GM19043 (cell line): ENCODE results near the gene EPS8L2.

Source experiments
- ATAC-seq: cut with Tn5 transposase; IDR thresholded peaks from one replicate; pipeline ENCODE4 v1.9.1; 2021; ENCODE audit warnings: low read depth; ENCODE audit not compliant: unreplicated experiment

EPS8L2 gene

GRCh38 chr11:705646-706438, at the start of gene EPS8L2:
EPS8L2 (plus strand) TSS chr11:706231; CDS start chr11:709408, 3,177 bp downstream.
- no peak for ATAC-seq

DNA sequence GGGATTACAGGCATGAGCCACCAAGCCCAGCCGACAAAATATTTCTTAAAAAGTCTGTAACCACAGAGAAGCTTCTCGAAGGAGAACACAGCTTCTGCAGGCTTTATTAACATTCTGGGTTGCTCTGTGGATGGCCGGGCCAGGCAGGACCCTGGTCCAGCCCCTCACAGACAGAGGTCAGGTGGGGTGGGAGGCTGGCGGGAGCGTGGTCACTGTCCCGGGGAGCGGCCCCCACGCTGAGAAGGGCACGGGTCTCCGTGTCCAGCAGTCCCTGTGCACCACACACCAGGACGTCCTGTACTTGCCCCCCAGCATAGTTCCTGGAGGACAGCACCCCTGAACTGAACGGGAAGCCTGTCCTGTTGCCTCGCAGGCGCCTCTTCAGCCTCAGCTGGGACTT, 49.6 kb upstream of the EPS8L2 start:
- no peak for ATAC-seq

DNA sequence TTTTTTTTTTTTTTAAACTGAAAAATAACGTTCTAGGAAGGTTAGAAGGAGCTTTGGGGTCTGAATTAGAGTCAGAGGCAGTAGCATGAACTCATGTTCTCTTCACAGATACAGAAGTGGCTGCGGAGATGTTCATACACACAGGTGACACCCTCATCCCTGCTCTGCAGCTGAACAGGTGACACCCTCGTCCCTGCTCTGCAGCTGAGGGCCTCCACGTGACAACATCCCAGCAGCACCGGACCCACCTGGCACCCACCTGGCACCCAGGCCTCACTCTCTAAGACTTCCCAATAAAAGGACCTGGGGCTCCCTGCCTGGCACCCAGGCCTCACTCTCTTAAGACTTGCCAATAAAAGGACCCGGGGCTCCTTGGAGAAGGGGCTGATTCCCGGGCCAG, 49.2 kb upstream of the EPS8L2 start:
- no peak for ATAC-seq

DNA sequence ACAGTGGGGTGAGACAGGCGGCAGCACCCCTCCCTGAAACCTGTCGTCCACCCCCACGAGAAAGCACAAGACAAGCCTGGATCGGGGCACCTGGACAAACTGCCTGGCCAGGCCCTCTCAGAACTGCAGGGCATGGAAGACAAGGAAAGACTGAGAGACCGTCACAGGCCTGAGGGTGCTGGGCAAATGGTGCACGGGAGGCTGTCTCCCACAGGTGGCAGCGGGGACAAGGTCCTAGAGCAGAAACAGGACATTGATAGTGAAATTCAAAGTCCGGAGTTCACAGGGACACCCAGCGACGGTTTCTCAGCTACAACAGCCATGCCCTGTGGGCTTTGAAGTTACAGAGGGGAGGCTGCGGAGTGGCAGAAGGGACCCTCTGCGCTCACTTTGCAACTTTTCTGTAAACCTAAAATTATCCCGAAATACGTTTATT, 48.3 kb upstream of the EPS8L2 start:
- ATAC-seq, result no peak

DNA sequence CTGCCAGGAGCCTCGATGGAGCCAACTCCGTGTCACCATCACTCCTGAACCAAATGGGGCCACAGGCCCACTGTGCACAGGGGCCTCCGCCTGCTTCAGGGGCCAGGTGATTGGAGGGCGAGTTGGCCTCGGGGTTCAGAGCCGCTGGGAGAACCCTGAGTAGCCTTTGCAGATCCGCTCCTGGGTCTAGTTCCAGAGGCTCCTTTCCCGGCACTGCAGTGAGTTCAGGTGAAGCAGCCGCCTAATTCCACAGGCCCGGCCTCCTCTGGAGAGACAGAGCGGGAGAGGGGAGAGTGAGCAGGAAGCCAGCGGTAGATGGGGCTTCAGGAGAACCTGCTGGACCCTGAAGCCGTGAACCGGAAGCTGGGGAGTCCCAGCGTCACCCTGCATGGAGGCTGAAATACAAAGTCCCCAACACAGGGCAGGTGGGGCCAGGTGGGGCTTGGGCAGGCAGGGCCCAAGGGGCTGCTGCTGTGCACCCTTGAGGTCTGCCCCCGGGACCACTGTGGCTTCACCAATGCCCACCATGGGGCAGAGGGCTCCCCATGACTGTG, 46.4 kb upstream of the EPS8L2 start:
- ATAC-seq, result no peak

DNA sequence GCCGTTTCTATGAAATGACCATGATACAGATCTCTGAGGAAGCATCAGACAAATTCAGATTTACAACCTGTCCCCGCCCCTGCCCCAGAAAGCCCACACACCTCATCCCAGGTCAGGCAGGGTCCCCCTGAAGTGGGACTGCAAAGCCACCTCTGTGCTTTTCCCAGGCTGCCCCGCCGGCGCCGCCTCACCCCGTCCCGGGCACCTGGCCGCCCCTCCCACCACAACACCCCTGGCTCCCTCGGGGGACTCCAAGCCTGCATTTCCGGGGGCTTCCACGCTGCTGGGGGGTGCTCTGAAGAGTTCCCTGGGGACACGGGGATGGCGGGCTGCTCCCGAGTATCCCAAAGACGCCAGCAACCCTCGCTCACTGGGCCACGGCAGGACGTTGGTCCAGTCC, 45.8 kb upstream of the EPS8L2 start:
- ATAC-seq, result no peak

DNA sequence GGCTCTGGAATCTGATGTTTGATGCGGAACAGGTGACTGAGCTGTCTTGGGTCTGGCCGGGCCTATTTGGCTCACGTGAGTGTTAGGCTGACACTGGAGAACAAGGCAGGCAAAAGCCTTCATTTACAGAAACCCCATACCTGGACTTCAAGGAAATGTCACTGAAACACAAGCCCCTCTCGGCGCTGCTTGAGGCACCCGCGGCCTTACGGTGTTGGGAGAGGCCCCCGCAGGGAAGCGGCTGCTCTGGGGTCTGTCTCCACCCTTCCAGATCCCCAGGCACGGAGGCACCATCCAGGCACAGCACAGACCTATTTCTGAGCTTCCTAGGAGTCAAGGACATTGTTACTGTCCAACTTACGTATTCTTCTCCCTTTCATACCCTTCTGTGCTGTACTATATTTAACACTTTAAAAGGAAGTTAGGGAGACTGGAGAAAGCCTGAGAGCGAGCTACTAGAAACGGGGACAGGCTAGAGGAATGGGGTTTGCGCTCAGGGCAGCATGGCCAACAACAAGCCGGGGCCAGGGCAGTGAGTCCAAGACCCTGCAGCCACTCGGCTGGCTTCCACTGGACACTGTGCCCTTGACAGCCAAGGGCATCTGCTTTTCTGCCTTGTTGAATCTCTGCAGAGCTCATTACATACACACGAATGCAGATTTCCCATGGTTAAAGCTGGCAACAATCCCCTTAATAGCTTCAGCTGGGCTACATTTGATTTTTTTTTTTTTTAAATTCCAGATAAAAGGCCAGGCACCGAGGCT, 45.2 kb upstream of the EPS8L2 start:
- no peak for ATAC-seq

DNA sequence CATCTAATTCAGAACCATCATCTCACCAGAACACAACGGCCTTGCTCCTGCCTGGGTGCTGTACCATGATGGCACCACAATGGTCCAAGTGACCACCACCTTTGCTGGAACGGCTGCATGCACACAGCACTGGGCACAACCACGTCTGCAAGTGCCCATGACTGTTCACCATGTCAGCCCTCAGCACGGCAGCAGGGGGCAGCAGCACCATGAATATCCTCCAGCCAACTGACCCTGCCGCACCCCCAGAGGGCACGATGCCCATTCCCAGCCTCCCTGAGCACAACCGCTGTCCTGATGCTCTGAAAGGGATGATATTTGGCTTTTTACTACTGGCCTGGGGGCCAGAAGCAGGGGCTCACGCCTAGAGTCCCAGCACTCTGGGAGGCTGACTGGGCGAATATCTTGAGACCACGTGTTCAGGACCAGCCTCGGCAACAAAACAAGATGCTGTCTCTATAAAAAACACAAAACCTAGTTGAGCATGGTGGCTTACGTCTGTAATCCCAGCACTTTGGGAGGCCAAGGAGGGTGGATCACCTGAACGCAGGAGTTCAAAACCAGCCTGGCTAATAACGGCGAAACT, 43.2 kb upstream of the EPS8L2 start:
- ATAC-seq, result no peak

DNA sequence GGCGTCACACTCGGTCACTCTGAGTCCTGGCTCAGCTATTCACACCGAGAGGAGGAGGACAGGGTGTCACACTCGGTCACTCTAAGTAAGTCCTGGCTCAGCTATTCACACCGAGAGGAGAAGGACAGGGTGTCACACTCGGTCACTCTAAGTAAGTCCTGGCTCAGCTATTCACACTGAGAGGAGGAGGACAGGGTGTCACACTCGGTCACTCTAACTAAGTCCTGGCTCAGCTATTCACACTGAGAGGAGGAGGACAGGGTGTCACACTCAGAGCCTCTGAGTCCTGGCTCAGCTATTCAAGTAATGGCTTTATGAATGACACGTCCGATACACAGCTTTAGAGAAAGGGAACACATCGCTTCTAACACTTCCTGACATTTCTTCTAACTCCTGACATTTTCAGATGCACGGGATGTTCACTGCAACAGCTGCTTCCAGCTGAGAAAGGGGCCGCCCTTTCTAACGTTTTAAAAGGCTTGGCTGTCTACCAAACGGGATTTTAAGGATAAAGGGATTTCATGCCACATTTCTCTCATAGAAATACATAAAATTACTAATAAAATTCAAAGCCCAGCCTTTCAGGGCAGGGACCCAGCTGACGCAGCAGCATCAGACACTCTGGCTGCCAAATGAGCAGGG, 40.8 kb upstream of the EPS8L2 start:
- ATAC-seq, result no peak

GRCh38 chr11:665704-666281, 40.2 kb upstream of the EPS8L2 start:
- no peak for ATAC-seq

- no peak for ATAC-seq
These were observed 32.2 kb upstream of the EPS8L2 start for GRCh38 chr11:673866-674265.

- ATAC-seq, result no peak
These were observed 31.6 kb upstream of the EPS8L2 start for GRCh38 chr11:674406-674805.

GRCh38 chr11:678297-678696, 27.7 kb upstream of the EPS8L2 start:
- ATAC-seq, result no peak

GRCh38 chr11:679271-680207, 26.5 kb upstream of the EPS8L2 start:
- no peak for ATAC-seq

DNA sequence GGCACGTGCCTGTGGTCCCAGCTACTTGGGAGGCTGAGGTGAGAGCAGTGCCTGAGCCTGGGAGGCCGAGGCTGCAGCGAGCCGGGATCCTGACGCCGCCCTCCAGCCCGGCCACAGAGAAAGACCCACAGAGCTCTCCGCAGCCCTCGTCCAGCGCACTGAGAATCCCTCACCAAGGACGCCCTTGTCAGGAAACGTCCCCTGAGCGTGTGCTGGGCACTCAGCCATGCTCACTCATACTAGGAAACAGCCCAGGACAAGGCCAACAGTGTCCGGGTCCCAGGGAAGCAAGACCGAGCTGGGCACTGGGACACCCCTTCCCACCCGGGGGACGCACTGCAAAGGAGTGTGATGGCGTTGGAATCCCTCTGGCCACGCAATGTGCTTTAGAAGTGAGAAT, 25.6 kb upstream of the EPS8L2 start:
- ATAC-seq, result no peak

DNA sequence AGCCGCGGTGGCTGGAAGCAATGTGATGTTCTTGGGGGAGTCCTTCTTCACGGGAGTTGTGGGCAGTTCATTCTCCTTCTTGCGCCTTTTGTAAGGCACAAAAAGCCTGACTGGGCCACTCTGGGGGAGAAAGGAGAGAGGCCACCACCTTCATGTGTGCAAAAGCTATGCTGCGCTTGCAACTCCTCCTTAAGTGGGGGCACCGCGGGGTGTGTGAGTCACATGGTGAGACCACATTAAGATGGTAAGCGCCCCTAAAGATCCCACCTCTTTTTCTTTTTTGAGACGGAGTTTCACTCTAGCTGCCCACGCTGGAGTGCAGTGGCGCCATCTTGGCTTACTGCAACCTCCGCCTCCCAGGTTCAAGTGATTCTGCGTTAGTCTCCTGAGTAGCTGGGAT, 25.1 kb upstream of the EPS8L2 start:
- no peak for ATAC-seq

GRCh38 chr11:686451-687243, 19.4 kb upstream of the EPS8L2 start:
- ATAC-seq, result no peak

DNA sequence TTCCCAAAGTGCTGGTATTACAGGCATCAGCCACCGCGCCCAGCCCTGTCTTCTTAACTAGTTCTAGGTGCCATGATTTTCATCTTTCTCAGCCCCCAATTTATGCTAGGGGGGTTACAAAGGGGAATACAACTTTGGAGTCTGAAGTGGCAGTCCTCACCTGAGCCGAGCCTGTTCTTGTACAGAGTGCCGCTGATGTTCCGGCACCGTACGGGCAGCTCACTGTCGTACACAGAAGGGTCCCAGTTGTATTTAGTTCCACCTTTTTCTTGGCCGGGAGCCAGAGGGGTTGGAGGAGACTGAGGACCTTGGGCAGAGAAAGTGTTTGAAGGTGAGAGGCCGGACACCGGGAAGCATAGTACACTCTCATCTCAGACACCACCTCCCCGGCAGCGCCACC, 18.3 kb upstream of the EPS8L2 start:
- ATAC-seq, result no peak

DNA sequence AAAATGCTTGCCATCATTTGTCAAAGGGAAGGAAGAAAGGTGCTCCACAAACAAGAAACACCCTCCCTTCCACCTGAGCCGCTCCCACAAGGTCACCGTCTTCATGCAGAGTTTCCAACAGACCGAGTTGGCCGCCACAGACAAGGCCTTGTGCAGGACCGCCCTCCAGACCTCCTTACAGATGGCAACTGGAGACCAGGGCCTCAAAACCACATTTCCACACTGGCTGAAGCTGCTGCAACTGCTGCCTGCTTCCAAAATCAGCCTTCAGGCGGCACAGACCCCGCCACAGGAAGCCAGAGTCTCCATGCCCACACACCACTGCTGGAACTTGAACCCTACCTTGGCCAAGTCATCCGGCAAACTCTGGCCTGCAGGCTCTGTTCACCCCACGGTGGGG, 17.4 kb upstream of the EPS8L2 start:
- no peak for ATAC-seq
